ENCODE measurements around the gene MDGA2.

DNA sequence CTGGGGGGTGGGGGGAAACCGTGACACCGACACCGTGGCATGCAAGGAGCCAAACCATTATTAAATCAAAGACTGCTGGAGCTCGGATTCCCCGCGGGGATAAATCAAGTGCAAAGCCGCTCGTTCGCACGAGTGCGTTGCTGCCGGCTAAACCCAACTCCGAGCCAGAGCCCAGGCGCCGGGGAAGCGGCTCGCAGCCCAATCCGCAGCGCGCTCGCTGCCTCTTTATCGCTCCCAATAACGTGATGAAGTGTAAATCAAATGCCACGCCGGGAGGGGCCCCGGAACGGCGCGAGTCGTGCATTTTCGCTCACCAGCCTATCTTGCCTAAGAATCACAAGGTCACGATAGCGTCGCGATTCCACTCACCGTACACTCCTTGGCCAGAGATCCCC lies 1.3 kb downstream of the MDGA2 start:
- TF ChIP-seq, protein P1, sequence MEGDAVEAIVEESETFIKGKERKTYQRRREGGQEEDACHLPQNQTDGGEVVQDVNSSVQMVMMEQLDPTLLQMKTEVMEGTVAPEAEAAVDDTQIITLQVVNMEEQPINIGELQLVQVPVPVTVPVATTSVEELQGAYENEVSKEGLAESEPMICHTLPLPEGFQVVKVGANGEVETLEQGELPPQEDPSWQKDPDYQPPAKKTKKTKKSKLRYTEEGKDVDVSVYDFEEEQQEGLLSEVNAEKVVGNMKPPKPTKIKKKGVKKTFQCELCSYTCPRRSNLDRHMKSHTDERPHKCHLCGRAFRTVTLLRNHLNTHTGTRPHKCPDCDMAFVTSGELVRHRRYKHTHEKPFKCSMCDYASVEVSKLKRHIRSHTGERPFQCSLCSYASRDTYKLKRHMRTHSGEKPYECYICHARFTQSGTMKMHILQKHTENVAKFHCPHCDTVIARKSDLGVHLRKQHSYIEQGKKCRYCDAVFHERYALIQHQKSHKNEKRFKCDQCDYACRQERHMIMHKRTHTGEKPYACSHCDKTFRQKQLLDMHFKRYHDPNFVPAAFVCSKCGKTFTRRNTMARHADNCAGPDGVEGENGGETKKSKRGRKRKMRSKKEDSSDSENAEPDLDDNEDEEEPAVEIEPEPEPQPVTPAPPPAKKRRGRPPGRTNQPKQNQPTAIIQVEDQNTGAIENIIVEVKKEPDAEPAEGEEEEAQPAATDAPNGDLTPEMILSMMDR (conservative IDR thresholded peaks at IDR 0.05) = no peak
- TF ChIP-seq ZFX (IDR thresholded peaks at IDR 0.05) = no peak

All from C4-2B (cell line).